Stimulated activated CD8-positive, alpha-beta memory T cell treated with anti-CD3 and anti-CD28 coated beads, Interleukin-7, amount 100 ng/mL, for 1 hour (primary cell): ENCODE measurements around the gene CLCF1.
"Not testable (repeated sequence)": the region's sequence is repeated elsewhere in the genome, so short reads cannot be mapped to it uniquely, and the experiment has no call there.

Experiments
- DNase-seq, 2 donors: peaks; one replicate each; pipeline ENCODE4 v3.0.0-alpha.2; 2020; ENCODE audit warnings: low read depth in 2 of 2

The CLCF1 gene

GRCh38 chr11:67332081-67332691 lies 41.2 kb downstream of the CLCF1 start:
- DNase-seq: no peak

- no peak for DNase-seq
Measured at GRCh38 chr11:67323526-67323925, 49.9 kb downstream of the CLCF1 start.

- DNase-seq: no peak
Measured at GRCh38 chr11:67322049-67322448, 51.3 kb downstream of the CLCF1 start.

- no peak for DNase-seq
Measured at GRCh38 chr11:67321313-67321871, 52.0 kb downstream of the CLCF1 start.

GRCh38 chr11:67320691-67321090 lies 52.7 kb downstream of the CLCF1 start:
- no peak for DNase-seq

- no peak for DNase-seq
Measured at GRCh38 chr11:67320011-67320410, 53.4 kb downstream of the CLCF1 start.

GRCh38 chr11:67318876-67319275 lies 54.5 kb downstream of the CLCF1 start:
- DNase-seq: not testable (repeated sequence)

- DNase-seq: no peak
Measured at GRCh38 chr11:67317888-67318555, 55.4 kb downstream of the CLCF1 start.

- DNase-seq: peak; percentile 99
Measured at GRCh38 chr11:67317205-67317887, 56.1 kb downstream of the CLCF1 start.

- no peak for DNase-seq
Measured at GRCh38 chr11:67316882-67317204, 56.6 kb downstream of the CLCF1 start.

GRCh38 chr11:67315325-67315909 lies 58.0 kb downstream of the CLCF1 start:
- no peak for DNase-seq

- DNase-seq: no peak
Measured at GRCh38 chr11:67314218-67314617, 59.2 kb downstream of the CLCF1 start.
